Transverse colon (tissue), 4 donors: ENCODE measurements around the gene VWA3A. TPM values are rescaled to one million over a fixed set of nuclear protein-coding genes. Genes with fewer than 3 reads are reported as not detected.

Experiments
- DNase-seq: peaks from one replicate; pipeline ENCODE4 v3.0.0-alpha.2; 2019
- H3K27ac ChIP-seq, 4 donors: fragments of 200-600 bp; sonication (generic); 2 replicates each; pipeline ENCODE4 v1.5.1; 2016 to 2018; ENCODE audit warnings: inconsistent platforms in 4 of 4
- H3K27me3 ChIP-seq: fragments of 200-600 bp; sonication (generic); 2 replicates; pipeline ENCODE4 v1.5.1; 2017; ENCODE audit warnings: inconsistent platforms
- H3K36me3 ChIP-seq, 4 donors: fragments of 200-600 bp; sonication (generic); 2 replicates each; pipeline ENCODE4 v1.5.1; 2017 to 2019; ENCODE audit warnings: inconsistent platforms in 4 of 4
- H3K4me1 ChIP-seq, 4 donors: fragments of 200-600 bp; sonication (generic); 2 replicates each; pipeline ENCODE4 v1.5.1; 2017 to 2020; ENCODE audit warnings: inconsistent platforms in 4 of 4
- H3K4me3 ChIP-seq, 4 donors: fragments of 200-600 bp; sonication (generic); 1 replicate in 1 of 4; 2 replicates in 3 of 4; pipeline versions ENCODE4 v1.5.1 to v1.6.1; 2017 to 2019; ENCODE audit warnings: inconsistent platforms in 4 of 4
- H3K9me3 ChIP-seq, 2 donors: fragments of 200-600 bp; sonication (generic); 2 replicates each; pipeline ENCODE4 v1.5.1; 2017 to 2019; ENCODE audit warnings: inconsistent platforms in 2 of 2
- EP300 ChIP-seq: sonication (generic); formaldehyde crosslinking; IDR thresholded peaks from one replicate; pipeline ENCODE4 v1.6.1; 2017; ENCODE audit warnings: antibody characterized with exemption, low read depth
- POLR2A ChIP-seq: fragments of 450-650 bp; IDR thresholded peaks from one replicate; pipeline ENCODE4 v1.6.1; 2016; ENCODE audit warnings: antibody characterized with exemption, mild to moderate bottlenecking, moderate library complexity
- POLR2AphosphoS5 ChIP-seq, 3 donors: sonication (generic); formaldehyde crosslinking; IDR thresholded peaks; one replicate each; pipeline ENCODE4 v1.6.1; 2016; ENCODE audit warnings: antibody characterized with exemption in 3 of 3
- whole genome bisulfite sequencing, 2 donors: methylation state at CpG; one replicate each; pipeline ENCODE4 v1.1.5; 2018; ENCODE audit warnings: low coverage in 1 of 2; 5-methylcytosine and 5-hydroxymethylcytosine counted together
- in situ Hi-C, 4 donors: fragments of 200-750 bp; cut with MboI; loops; one replicate each; pipeline versions ENCODE4 v1.15.0 to v1.15.1; 2017; ENCODE audit warnings: low sequenced_read_pairs in 3 of 4, low pct_ligation_motif_present in 1 of 4, low pct_unique_long_range_greater_than_20kb in 1 of 4
- intact Hi-C: fragments of 100-400 bp; cut with DNase I; formaldehyde crosslinking; loops from one replicate; pipeline ENCODE4 v1.15.1; 2023; ENCODE audit warnings: low total_unique reads
- total RNA-seq, 4 donors: library from RNA; depleted of rRNA; stranded (reverse); fragments of >200 nt; gene quantifications; one replicate each; pipeline ENCODE4 v1.1.0, GENCODE V29; 2016
- TF ChIP-seq, protein P1 (sequence below), 5 experiments: fragments of 200-600 bp in 3 of 5; fragments of 450-650 bp in 2 of 5; sonication (generic) in 3 of 5; IDR thresholded peaks; 1 replicate in 2 of 5; 2 replicates in 3 of 5; pipeline ENCODE4 v1.5.1; 2016 to 2017; ENCODE audit warnings: antibody characterized with exemption in 5 of 5, inconsistent platforms in 3 of 5, mild to moderate bottlenecking in 2 of 5, moderate library complexity in 1 of 5

Gene VWA3A
- total RNA-seq, 4 donors from 2014 or later, result 0.14 TPM; not detected in 3

DNA sequence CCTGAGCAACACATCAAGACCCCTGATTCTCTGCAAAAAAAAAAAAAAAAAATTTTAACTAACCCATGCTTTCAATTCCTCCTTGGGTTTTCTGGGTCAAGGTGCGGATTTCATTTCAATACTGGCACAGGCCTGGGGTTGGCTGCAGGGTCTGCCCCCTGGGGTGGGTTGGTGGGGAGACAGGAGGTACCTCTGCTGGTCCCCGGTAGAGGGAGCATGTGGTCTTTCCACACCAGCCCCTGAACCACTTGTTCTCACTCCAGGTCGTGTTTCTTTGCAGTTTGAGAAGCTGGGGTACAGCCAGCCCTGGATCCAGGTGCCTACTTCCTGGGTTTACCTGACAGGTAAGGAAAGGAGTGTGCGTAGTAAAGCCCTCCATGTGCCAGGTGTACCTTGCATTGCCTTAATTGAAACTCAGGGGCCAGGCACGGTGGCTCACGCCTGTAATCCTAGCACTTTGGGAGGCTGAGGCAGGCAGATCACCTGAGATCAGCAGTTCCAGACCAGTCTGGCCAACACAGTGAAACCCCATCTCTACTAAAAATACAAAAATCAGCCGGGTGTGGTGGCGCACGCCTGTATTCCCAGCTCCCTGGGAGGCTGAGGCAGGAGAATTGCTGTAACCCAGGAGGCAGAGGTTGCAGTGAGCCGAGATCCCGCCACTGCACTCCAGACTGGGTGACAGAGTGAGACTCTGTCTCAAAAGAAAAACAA, 91.7 kb downstream of the VWA3A start:
- no peaks in the 10 kb centered on the region for H3K27me3 ChIP-seq
- no peak overlapping the region for H3K27ac ChIP-seq
- TF ChIP-seq POLR2AphosphoS5 (IDR thresholded peaks at IDR 0.05) (no peak), EP300 (no peak), POLR2A (no peak)
- H3K9me3 ChIP-seq, result no peaks in the 10 kb centered on the region
- 84% methylated on average over 11 of the region's 11 CpGs; no CpG with 5 or more reads in 1 of the 2 donors for WGBS, 2 donors
- no peak for DNase-seq
- intact Hi-C loops (no loop called here), in situ Hi-C loops (loop anchor here (5.0 to 10.0 kb wide), 3 partner anchors 89 to 189 kb away; partner anchors contain the start of gene VWA3A (in 1 of the 4))
- H3K36me3 ChIP-seq, result no peaks in the 10 kb centered on the region
- peaks cover 5 to 10% (median 9%) of the 10 kb centered on the region in 4 donors for H3K4me1 ChIP-seq
- no peak overlapping the region for H3K4me3 ChIP-seq

DNA sequence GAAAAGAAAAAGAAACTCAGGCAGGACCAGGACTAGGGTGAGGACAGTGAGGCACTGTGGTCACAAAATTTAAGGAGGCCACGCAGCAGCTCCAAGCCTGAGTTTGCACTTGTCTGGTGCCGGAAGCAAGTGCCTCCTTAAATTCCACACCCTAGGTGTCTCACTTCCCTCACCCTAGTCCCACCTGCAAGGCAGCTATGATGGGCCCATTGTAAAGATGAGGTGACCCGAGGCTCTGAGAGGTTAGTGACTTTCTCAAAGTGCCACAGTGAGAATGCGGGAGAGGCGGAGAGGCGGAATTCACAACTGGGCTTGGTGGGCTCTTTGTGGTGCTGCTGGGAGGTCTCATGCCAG, 92.3 kb downstream of the VWA3A start:
- H3K27me3 ChIP-seq, result no peaks in the 10 kb centered on the region
- H3K4me3 ChIP-seq, result no peak overlapping the region
- DNase-seq, result peak; percentile 21
- H3K9me3 ChIP-seq, result no peaks in the 10 kb centered on the region
- no peaks in the 10 kb centered on the region for H3K36me3 ChIP-seq
- intact Hi-C loops (no loop called here), in situ Hi-C loops (loop anchor here (5.0 to 10.0 kb wide), 3 partner anchors 90 to 190 kb away; partner anchors contain the start of gene VWA3A (in 1 of the 4))
- H3K27ac ChIP-seq, result no peak overlapping the region
- H3K4me1 ChIP-seq, result peaks cover 10 to 16% (median 15%) of the 10 kb centered on the region in 4 donors
- TF ChIP-seq EP300 (no peak), POLR2A (no peak), POLR2AphosphoS5 (IDR thresholded peaks at IDR 0.05) (no peak)
- TF ChIP-seq, protein P1, sequence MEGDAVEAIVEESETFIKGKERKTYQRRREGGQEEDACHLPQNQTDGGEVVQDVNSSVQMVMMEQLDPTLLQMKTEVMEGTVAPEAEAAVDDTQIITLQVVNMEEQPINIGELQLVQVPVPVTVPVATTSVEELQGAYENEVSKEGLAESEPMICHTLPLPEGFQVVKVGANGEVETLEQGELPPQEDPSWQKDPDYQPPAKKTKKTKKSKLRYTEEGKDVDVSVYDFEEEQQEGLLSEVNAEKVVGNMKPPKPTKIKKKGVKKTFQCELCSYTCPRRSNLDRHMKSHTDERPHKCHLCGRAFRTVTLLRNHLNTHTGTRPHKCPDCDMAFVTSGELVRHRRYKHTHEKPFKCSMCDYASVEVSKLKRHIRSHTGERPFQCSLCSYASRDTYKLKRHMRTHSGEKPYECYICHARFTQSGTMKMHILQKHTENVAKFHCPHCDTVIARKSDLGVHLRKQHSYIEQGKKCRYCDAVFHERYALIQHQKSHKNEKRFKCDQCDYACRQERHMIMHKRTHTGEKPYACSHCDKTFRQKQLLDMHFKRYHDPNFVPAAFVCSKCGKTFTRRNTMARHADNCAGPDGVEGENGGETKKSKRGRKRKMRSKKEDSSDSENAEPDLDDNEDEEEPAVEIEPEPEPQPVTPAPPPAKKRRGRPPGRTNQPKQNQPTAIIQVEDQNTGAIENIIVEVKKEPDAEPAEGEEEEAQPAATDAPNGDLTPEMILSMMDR (IDR thresholded peaks at IDR 0.05), result no peak
- 76% methylated on average over 6 of the region's 6 CpGs; no CpG with 5 or more reads in 1 of the 2 donors for WGBS, 2 donors

DNA sequence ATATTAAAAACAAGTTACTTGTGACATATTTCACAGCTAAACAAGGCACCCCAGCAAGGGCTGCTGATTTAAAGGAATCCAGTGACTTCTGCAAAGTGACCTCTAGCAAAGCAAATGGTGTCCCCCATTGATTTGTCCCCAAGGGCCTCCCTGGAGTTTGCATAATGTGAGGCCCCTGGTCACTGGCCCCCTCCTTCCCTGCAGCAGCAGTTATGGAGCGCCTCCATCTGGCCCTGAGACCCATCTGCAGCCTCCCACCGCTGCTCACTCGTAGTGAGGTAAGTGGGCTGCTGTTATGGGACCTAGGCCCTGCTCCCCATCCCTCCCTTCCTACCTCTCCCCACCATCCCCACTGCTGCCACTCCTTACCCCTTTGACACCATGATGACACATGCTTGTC, 94.2 kb downstream of the VWA3A start:
- in situ Hi-C loops, result loop anchor here in 3 of 4 donors (5.0 to 10.0 kb wide), 3 partner anchors 92 to 192 kb away; partner anchors contain the start of genes PDZD9 (in 1 of the 3) and VWA3A (in 1 of the 3)
- peaks cover 11 to 21% (median 17%) of the 10 kb centered on the region in 4 donors for H3K4me1 ChIP-seq
- TF ChIP-seq POLR2A (no peak), POLR2AphosphoS5 (IDR thresholded peaks at IDR 0.05) (no peak), EP300 (no peak)
- TF ChIP-seq, protein P1 (IDR thresholded peaks at IDR 0.05), result no peak
- no peaks in the 10 kb centered on the region for H3K9me3 ChIP-seq
- H3K4me3 ChIP-seq, result no peak overlapping the region
- intact Hi-C loops, result loop anchor here (5.0 kb wide), 1 partner anchor 184 kb away; the partner anchor contains the start of gene PDZD9
- 87% methylated on average over 3 of the region's 3 CpGs; no CpG with 5 or more reads in 1 of the 2 donors for whole genome bisulfite sequencing, 2 donors
- H3K27me3 ChIP-seq, result no peaks in the 10 kb centered on the region
- no peaks in the 10 kb centered on the region for H3K36me3 ChIP-seq
- no peak for DNase-seq
- no peak overlapping the region for H3K27ac ChIP-seq

DNA sequence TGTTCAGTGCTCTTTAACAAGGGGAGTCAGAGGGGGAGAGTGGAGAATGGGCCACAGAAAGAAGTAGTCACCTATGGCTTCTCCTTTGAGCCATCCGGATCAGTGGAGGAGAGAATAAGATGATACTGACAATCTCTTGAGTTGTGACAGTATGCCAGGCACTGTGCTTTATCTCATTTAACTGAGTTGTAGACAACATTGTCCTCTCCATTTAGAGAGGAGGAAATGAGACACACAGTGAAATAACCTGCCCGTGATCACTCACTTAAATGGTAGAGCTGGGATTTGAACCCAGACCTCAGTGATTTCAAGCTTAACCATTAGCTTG, 95.9 kb downstream of the VWA3A start:
- in situ Hi-C loops (loop anchor here in 3 of 4 donors (5.0 to 10.0 kb wide), 3 partner anchors 93 to 193 kb away; partner anchors contain the start of genes PDZD9 (in 1 of the 3) and VWA3A (in 1 of the 3)), intact Hi-C loops (loop anchor here (5.0 kb wide), 1 partner anchor 186 kb away; the partner anchor contains the start of gene PDZD9)
- peaks cover 14 to 38% (median 26%) of the 10 kb centered on the region in 4 donors for H3K4me1 ChIP-seq
- H3K9me3 ChIP-seq, result no peaks in the 10 kb centered on the region
- DNase-seq, result no peak
- no peaks in the 10 kb centered on the region for H3K36me3 ChIP-seq
- H3K27ac ChIP-seq, result peak overlapping the region; percentile 89 to 99 (median 96)
- WGBS, 2 donors, result 0 to 33% methylated on average over 1 to 2 of the region's 2 CpGs
- TF ChIP-seq EP300, result no peak
- no peak for TF ChIP-seq POLR2A
- no peak for TF ChIP-seq POLR2AphosphoS5 (IDR thresholded peaks at IDR 0.05)
- TF ChIP-seq, protein P1 (IDR thresholded peaks at IDR 0.05), result no peak
- H3K4me3 ChIP-seq, result no peak overlapping the region
- H3K27me3 ChIP-seq, result no peaks in the 10 kb centered on the region
